ENCODE data around the gene NRDC.

Gene NRDC

GRCh38 chr1:51756290-51756689, 122.2 kb downstream of the NRDC start:
- TF ChIP-seq, protein P1, sequence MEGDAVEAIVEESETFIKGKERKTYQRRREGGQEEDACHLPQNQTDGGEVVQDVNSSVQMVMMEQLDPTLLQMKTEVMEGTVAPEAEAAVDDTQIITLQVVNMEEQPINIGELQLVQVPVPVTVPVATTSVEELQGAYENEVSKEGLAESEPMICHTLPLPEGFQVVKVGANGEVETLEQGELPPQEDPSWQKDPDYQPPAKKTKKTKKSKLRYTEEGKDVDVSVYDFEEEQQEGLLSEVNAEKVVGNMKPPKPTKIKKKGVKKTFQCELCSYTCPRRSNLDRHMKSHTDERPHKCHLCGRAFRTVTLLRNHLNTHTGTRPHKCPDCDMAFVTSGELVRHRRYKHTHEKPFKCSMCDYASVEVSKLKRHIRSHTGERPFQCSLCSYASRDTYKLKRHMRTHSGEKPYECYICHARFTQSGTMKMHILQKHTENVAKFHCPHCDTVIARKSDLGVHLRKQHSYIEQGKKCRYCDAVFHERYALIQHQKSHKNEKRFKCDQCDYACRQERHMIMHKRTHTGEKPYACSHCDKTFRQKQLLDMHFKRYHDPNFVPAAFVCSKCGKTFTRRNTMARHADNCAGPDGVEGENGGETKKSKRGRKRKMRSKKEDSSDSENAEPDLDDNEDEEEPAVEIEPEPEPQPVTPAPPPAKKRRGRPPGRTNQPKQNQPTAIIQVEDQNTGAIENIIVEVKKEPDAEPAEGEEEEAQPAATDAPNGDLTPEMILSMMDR (conservative IDR thresholded peaks at IDR 0.05), result no peak
- no peak overlapping the region for H3K27ac ChIP-seq

DNA sequence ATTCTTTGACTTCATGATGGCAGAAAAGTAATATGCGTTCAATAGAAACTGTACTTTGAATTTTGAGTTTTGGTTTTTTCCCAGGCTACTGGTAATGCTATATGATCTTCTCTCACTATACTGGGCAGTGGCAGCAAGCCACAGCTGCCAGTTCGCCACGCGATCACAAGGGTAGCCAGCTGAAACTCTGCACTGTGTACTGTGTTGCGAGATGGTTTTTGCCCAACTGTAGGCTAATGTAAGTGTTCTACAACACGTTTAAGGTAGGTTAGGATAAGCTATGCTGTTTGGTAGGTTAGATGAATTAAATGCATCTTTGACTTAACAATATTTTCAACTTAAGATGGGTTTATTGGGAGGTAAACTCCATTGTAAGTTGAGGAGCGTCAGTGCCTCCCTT, 123.1 kb downstream of the NRDC start:
- TF ChIP-seq, protein P1 (conservative IDR thresholded peaks at IDR 0.05), result no peak
- H3K27ac ChIP-seq, result no peak overlapping the region

DNA sequence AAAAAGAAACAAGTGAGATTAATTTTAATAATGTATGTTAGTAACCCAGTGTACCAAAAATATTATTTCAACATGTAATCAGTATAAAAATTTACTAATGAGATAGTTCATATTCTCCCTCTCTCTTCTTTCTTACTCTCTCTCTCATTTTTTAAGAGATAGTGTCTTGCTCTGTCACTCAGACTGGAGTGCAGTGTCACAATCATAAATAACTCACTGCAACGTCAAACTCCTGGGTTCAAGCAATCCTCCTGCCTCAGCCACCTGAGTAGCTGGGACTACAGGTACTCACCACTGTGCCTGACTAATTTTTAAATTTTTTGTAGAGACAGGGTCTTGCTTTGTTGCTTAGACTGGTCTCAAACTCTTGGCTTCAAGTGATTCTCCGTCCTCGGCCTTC, 123.9 kb downstream of the NRDC start:
- H3K27ac ChIP-seq, result no peak overlapping the region
- TF ChIP-seq, protein P1 (conservative IDR thresholded peaks at IDR 0.05), result no peak

GRCh38 chr1:51753969-51754368, 124.6 kb downstream of the NRDC start:
- TF ChIP-seq, protein P1 (conservative IDR thresholded peaks at IDR 0.05), result no peak
- H3K27ac ChIP-seq, result no peak overlapping the region

- H3K27ac ChIP-seq, result no peak overlapping the region
- TF ChIP-seq, protein P1 (conservative IDR thresholded peaks at IDR 0.05), result no peak
Observed at GRCh38 chr1:51752073-51752948, 126.2 kb downstream of the NRDC start.

DNA sequence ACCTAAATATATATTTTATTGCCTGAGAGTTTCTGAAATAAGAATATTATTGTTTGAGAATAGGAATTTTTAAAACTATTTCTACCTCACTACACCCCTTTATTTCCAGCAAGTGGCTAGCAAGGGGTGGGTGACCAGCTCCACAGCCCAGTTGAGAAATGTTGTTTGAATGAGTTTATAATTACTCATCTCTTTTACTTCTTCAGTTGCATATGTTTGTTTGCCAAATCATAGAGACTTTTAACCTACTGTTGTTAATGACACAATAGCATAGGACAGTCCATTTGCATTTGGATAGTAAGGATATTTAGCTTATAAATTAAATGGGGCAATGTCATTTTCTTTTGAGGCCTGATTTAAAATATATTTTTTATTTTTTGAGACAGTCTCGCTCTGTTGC, 127.8 kb downstream of the NRDC start:
- TF ChIP-seq, protein P1 (conservative IDR thresholded peaks at IDR 0.05), result no peak
- H3K27ac ChIP-seq, result no peak overlapping the region

- H3K27ac ChIP-seq, result no peak overlapping the region
- TF ChIP-seq, protein P1 (conservative IDR thresholded peaks at IDR 0.05), result no peak
Observed at GRCh38 chr1:51750218-51750617, 128.3 kb downstream of the NRDC start.

Data from VCaP (cell line).